CD4-positive, alpha-beta memory T cell (primary cell): ENCODE measurements around the gene ISM1. TPM values are rescaled to one million over a fixed set of nuclear protein-coding genes. Genes with fewer than 3 reads are reported as not detected.

Experiments
- CTCF ChIA-PET: fragments of 350-600 bp; sonication (Branson Sonifier 250); formaldehyde crosslinking; loops from one replicate; lab custom pipeline; 2021; ENCODE audit warnings: inconsistent platforms; ENCODE audit not compliant: partially characterized antibody; lab: Charles Lee
- POLR2A ChIA-PET: fragments of 350-600 bp; sonication (Branson Sonifier 250); formaldehyde crosslinking; loops from one replicate; lab custom pipeline; 2021; ENCODE audit not compliant: partially characterized antibody; lab: Charles Lee
- DNase-seq, 5 donors: peaks; one replicate each; pipeline versions ENCODE4 v3.0.0 to v3.0.0-alpha.2; 2020 to 2022; ENCODE audit warnings: mixed read lengths in 1 of 5
- H3K27ac ChIP-seq: one replicate; pipeline ENCODE4 v1.7.0; 2013; ENCODE audit warnings: low read depth, low read length
- H3K27me3 ChIP-seq: 2 replicates; pipeline ENCODE4 v1.7.0; 2013; ENCODE audit warnings: mild to moderate bottlenecking, low read length, moderate library complexity; ENCODE audit not compliant: insufficient read depth
- H3K36me3 ChIP-seq: 2 replicates; pipeline ENCODE4 v1.7.0; 2013; ENCODE audit warnings: mild to moderate bottlenecking, low read length, moderate library complexity; ENCODE audit not compliant: insufficient read depth
- H3K4me1 ChIP-seq: 2 replicates; pipeline ENCODE4 v1.7.0; 2013; ENCODE audit warnings: mild to moderate bottlenecking, low read length, moderate library complexity; ENCODE audit not compliant: insufficient read depth
- H3K4me3 ChIP-seq, 2 donors: one replicate each; pipeline ENCODE4 v1.7.0; 2013; ENCODE audit warnings: low read length in 2 of 2, mild to moderate bottlenecking in 1 of 2
- H3K9me3 ChIP-seq, 2 donors: one replicate each; pipeline ENCODE4 v1.7.0; 2013; ENCODE audit warnings: low read length in 2 of 2, control low read depth in 1 of 2; ENCODE audit not compliant: control insufficient read depth in 1 of 2
- H3K27ac Mint-ChIP-seq, 7 donors: one replicate each; pipeline ENCODE4 v1.8.0; 2020 to 2021; ENCODE audit warnings: mixed read lengths in 7 of 7, mild to moderate bottlenecking in 6 of 7, inconsistent platforms in 3 of 7, moderate library complexity in 3 of 7
- H3K27me3 Mint-ChIP-seq, 2 donors: one replicate each; pipeline ENCODE4 v1.8.0; 2020 to 2021; ENCODE audit warnings: mixed read lengths in 2 of 2
- H3K36me3 Mint-ChIP-seq, 2 donors: one replicate each; pipeline ENCODE4 v1.8.0; 2020 to 2021; ENCODE audit warnings: mixed read lengths in 2 of 2, inconsistent platforms in 1 of 2, mild to moderate bottlenecking in 1 of 2
- H3K4me1 Mint-ChIP-seq, 4 donors: one replicate each; pipeline ENCODE4 v1.8.0; 2020 to 2021; ENCODE audit warnings: mixed read lengths in 4 of 4, mild to moderate bottlenecking in 1 of 4
- H3K4me3 Mint-ChIP-seq, 8 donors: one replicate each; pipeline ENCODE4 v1.8.0; 2020 to 2021; ENCODE audit warnings: mixed read lengths in 8 of 8, mild to moderate bottlenecking in 7 of 8, moderate library complexity in 6 of 8, inconsistent platforms in 3 of 8
- H3K9me3 Mint-ChIP-seq, 8 donors: one replicate each; pipeline ENCODE4 v1.8.0; 2020 to 2021; ENCODE audit warnings: mixed read lengths in 8 of 8, mild to moderate bottlenecking in 5 of 8, inconsistent platforms in 3 of 8, moderate library complexity in 1 of 8
- intact Hi-C: fragments of 100-400 bp; cut with micrococcal nuclease; formaldehyde crosslinking; loops from one replicate; pipeline ENCODE4 v1.15.1; 2023
- polyA plus RNA-seq, 2 donors: library from polyadenylated mRNA; unstranded; fragments of 300-500 nt; fragmentation: Illumina TruSeq; gene quantifications; one replicate each; pipeline ENCODE4 v1.2.3, GENCODE V29; 2021
- total RNA-seq, 2 experiments: library from RNA; stranded (reverse); gene quantifications; one replicate each; pipeline ENCODE4 v1.2.3, GENCODE V29; 2021

ISM1 gene
- total and polyA plus RNA-seq, 4 experiments from 2014 or later, result 2.5 to 7.7 (median 4.0) TPM

GRCh38 chr20:13238001-13238653, 17.1 kb downstream of the ISM1 start:
- H3K4me1 Mint-ChIP-seq, result peaks cover 0 to 4% (median 3%) of the 10 kb centered on the region in 4 donors
- no peaks in the 10 kb centered on the region for H3K36me3 ChIP-seq
- POLR2A ChIA-PET, result no interaction called here
- CTCF ChIA-PET, result interaction anchor here (1.1 kb wide), 1 partner anchor 24 kb away, joined by 3 read pairs; no protein-coding TSS in a partner anchor
- H3K36me3 Mint-ChIP-seq, result peaks cover 0 to 9% of the 10 kb centered on the region in 2 donors
- no peak overlapping the region for H3K4me3 ChIP-seq
- H3K27me3 ChIP-seq, result no peaks in the 10 kb centered on the region
- H3K9me3 ChIP-seq, result no peaks in the 10 kb centered on the region
- no peaks in the 10 kb centered on the region for H3K4me1 ChIP-seq
- DNase-seq, result no peak
- no peak overlapping the region for H3K4me3 Mint-ChIP-seq
- intact Hi-C loops, result no loop called here
- H3K27me3 Mint-ChIP-seq, result no peaks in the 10 kb centered on the region
- no peak overlapping the region for H3K27ac ChIP-seq
- H3K27ac Mint-ChIP-seq, result no peak overlapping the region
- peaks cover 0 to 4% (median 0%) of the 10 kb centered on the region in 8 donors for H3K9me3 Mint-ChIP-seq

GRCh38 chr20:13243826-13244376, 22.8 kb downstream of the ISM1 start:
- no peaks in the 10 kb centered on the region for H3K36me3 ChIP-seq
- H3K27ac ChIP-seq, result no peak overlapping the region
- ChIA-PET POLR2A (no interaction called here), CTCF (interaction anchor here (0.6 to 2.9 kb wide), 5 partner anchors 10 to 23 kb away, joined by 3 to 9 read pairs (median 3); partner anchors contain the start of gene ISM1)
- Mint-ChIP-seq H3K4me1 (peaks cover 24 to 41% (median 31%) of the 10 kb centered on the region in 4 donors), H3K27me3 (no peaks in the 10 kb centered on the region), H3K27ac (no peak overlapping the region), H3K9me3 (peaks cover 0 to 3% (median 0%) of the 10 kb centered on the region in 8 donors), H3K36me3 (peaks cover 0 to 4% of the 10 kb centered on the region in 2 donors), H3K4me3 (no peak overlapping the region)
- intact Hi-C loops, result no loop called here
- peaks cover 28% of the 10 kb centered on the region for H3K4me1 ChIP-seq
- H3K27me3 ChIP-seq, result no peaks in the 10 kb centered on the region
- H3K4me3 ChIP-seq, result no peak overlapping the region
- DNase-seq, result no peak
- H3K9me3 ChIP-seq, result no peaks in the 10 kb centered on the region

DNA sequence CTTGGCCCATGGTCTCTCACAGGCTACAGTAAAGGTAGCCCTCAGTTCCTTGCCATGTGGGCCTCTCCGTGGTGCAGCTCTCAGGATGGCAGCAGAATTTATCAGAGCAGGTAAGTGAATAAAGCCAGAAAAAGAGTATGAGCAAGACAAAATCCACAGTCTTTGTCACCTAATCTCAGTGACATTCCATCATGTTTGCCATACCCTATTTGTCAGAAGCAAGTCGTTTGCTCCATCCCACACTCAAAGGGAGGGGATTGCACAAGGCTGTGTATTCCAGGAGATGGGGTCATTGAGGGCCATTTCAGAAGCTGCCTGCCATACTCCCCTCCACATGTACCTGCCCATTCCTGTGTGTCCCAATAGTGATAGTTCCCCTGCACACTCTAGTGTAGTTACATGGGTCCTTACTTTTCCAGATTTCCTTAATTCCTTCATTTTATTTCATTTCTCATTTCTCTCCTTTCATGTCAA, 24.2 kb downstream of the ISM1 start:
- intact Hi-C loops, result no loop called here
- Mint-ChIP-seq H3K9me3 (peaks cover 0 to 2% (median 0%) of the 10 kb centered on the region in 8 donors), H3K27me3 (no peaks in the 10 kb centered on the region), H3K36me3 (peaks cover 0 to 3% of the 10 kb centered on the region in 2 donors), H3K27ac (peak overlapping the region; percentile 38 to 92 (median 73)), H3K4me3 (peak overlapping the region in 1 of 8 donors; percentile 13), H3K4me1 (peaks cover 26 to 53% (median 39%) of the 10 kb centered on the region in 4 donors)
- H3K36me3 ChIP-seq, result no peaks in the 10 kb centered on the region
- POLR2A ChIA-PET, result no interaction called here
- H3K4me1 ChIP-seq, result peaks cover 38% of the 10 kb centered on the region
- DNase-seq, result no peak
- no peak overlapping the region for H3K4me3 ChIP-seq
- no peaks in the 10 kb centered on the region for H3K9me3 ChIP-seq
- H3K27me3 ChIP-seq, result no peaks in the 10 kb centered on the region
- CTCF ChIA-PET, result interaction anchor here (2.4 to 2.9 kb wide), 2 partner anchors 12 to 17 kb away, joined by 7 to 9 read pairs; no protein-coding TSS in a partner anchor
- H3K27ac ChIP-seq, result no peak overlapping the region

- H3K27me3 ChIP-seq, result no peaks in the 10 kb centered on the region
- Mint-ChIP-seq H3K36me3 (peaks cover 0 to 3% of the 10 kb centered on the region in 2 donors), H3K27me3 (no peaks in the 10 kb centered on the region), H3K27ac (peak overlapping the region; percentile 88 to 99 (median 98)), H3K4me1 (peaks cover 32 to 68% (median 44%) of the 10 kb centered on the region in 4 donors), H3K9me3 (peaks cover 0 to 2% (median 0%) of the 10 kb centered on the region in 8 donors), H3K4me3 (peak overlapping the region in 2 of 8 donors; percentile 54 to 79)
- CTCF ChIA-PET, result interaction anchor here (0.9 to 3.8 kb wide), 2 partner anchors 12 to 23 kb away, joined by 3 to 26 read pairs; no protein-coding TSS in a partner anchor
- H3K27ac ChIP-seq, result peak overlapping the region; percentile 8
- POLR2A ChIA-PET, result interaction anchor here (1.1 to 5.0 kb wide), 2 partner anchors 9 to 28 kb away, joined by 3 to 56 read pairs; partner anchors contain the start of gene ISM1
- H3K9me3 ChIP-seq, result no peaks in the 10 kb centered on the region
- no peak for DNase-seq
- no peaks in the 10 kb centered on the region for H3K36me3 ChIP-seq
- peaks cover 38% of the 10 kb centered on the region for H3K4me1 ChIP-seq
- intact Hi-C loops, result no loop called here
- H3K4me3 ChIP-seq, result no peak overlapping the region
Observed at GRCh38 chr20:13249118-13249797, 28.2 kb downstream of the ISM1 start.

DNA sequence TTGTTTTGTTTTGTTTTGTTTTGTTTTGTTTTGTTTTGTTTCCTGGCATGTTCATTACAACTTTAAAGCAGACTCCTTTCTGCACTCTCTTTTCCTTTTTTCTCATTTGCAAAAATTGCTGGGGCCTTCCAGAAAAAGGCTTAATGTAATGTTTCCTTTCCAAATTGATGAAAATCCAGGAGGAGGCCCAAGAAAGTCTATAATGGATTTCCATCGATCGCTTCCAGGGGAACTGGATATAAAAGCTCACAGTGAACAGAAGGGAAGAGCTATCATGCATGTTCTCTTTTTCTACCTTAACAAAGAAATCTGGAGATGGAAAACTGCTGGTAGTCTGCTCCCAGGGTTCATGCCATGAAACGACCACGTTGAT, 28.7 kb downstream of the ISM1 start:
- Histone ChIP-seq H3K27me3 (no peaks in the 10 kb centered on the region), H3K4me1 (peaks cover 38% of the 10 kb centered on the region), H3K4me3 (no peak overlapping the region), H3K27ac (no peak overlapping the region), H3K36me3 (no peaks in the 10 kb centered on the region), H3K9me3 (no peaks in the 10 kb centered on the region)
- intact Hi-C loops, result no loop called here
- no peak for DNase-seq
- Mint-ChIP-seq H3K4me3 (peak overlapping the region in 3 of 8 donors; percentile 10 to 58 (median 54)), H3K27me3 (no peaks in the 10 kb centered on the region), H3K27ac (peak overlapping the region; percentile 72 to 99 (median 81)), H3K9me3 (peaks cover 0 to 2% (median 0%) of the 10 kb centered on the region in 8 donors), H3K36me3 (peaks cover 0 to 3% of the 10 kb centered on the region in 2 donors), H3K4me1 (peaks cover 32 to 65% (median 43%) of the 10 kb centered on the region in 4 donors)
- CTCF ChIA-PET, result interaction anchor here (0.9 to 3.8 kb wide), 2 partner anchors 12 to 23 kb away, joined by 3 to 26 read pairs; no protein-coding TSS in a partner anchor
- POLR2A ChIA-PET, result interaction anchor here (1.1 to 5.0 kb wide), 2 partner anchors 9 to 28 kb away, joined by 3 to 56 read pairs; partner anchors contain the start of gene ISM1

- H3K27ac ChIP-seq, result no peak overlapping the region
- no peaks in the 10 kb centered on the region for H3K27me3 ChIP-seq
- peaks cover 38% of the 10 kb centered on the region for H3K4me1 ChIP-seq
- ChIA-PET POLR2A (interaction anchor here (1.1 to 5.0 kb wide), 2 partner anchors 10 to 29 kb away, joined by 3 to 56 read pairs; partner anchors contain the start of gene ISM1), CTCF (interaction anchor here (0.9 to 3.8 kb wide), 2 partner anchors 11 to 32 kb away, joined by 4 to 26 read pairs; no protein-coding TSS in a partner anchor)
- no peaks in the 10 kb centered on the region for H3K9me3 ChIP-seq
- Mint-ChIP-seq H3K27me3 (no peaks in the 10 kb centered on the region), H3K4me3 (no peak overlapping the region), H3K36me3 (peaks cover 0 to 3% of the 10 kb centered on the region in 2 donors), H3K9me3 (no peaks in the 10 kb centered on the region), H3K4me1 (peaks cover 32 to 60% (median 44%) of the 10 kb centered on the region in 4 donors), H3K27ac (peak overlapping the region in 6 of 7 donors; percentile 42 to 87 (median 78))
- intact Hi-C loops, result no loop called here
- no peaks in the 10 kb centered on the region for H3K36me3 ChIP-seq
- no peak overlapping the region for H3K4me3 ChIP-seq
- DNase-seq, result no peak
Observed at GRCh38 chr20:13250251-13250650, 29.2 kb downstream of the ISM1 start.
